Stimulated activated CD4-positive, alpha-beta T cell treated with anti-CD3 and anti-CD28 coated beads, TNF-alpha, amount 100 ng/mL, for 4 hours (primary cell): ENCODE data around the gene SDCBP2.
"Not testable (repeated sequence)": the region's sequence is repeated elsewhere in the genome, so short reads cannot be mapped to it uniquely, and the experiment has no call there.

ENCODE experiments used
- DNase-seq, 3 experiments: peaks; one replicate each; pipeline ENCODE4 v3.0.0-alpha.2; 2020; ENCODE audit warnings: low read depth in 3 of 3

The SDCBP2 gene

DNA sequence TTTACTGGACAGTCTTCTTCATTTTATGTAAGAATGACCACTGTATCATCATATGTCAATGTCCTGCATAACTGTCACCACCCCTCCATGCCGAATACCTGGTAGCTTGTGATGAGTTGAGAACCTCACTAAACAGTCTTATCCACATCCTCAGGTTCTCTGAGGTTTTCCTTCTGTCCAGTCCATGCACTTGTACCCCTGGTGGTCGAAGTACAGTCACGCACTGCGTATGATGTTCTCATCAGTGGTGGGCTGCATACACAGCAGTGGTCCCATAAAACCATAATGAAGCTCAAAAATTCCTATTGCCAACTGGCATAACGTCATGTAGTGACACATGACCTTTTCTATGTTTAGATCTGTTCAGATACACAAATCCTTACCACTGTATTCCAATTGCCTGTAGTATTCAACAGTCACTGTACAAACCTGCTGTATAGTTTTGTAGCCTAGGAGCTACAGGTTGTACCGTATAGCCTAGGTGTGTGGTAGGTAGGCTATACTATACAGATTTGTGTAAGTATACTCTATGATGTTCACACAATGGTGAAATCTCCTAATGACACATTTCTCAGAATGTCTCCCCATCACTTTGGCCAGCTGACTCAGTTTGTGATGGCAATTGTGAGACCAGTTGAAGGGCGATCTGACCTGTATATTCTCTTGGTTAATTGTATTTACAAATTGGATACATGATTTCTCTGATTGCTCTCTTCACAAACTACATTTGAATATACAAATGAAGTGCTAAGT is 31.3 kb upstream of the SDCBP2 start:
- no peak for DNase-seq

GRCh38 chr20:1357921-1358671 is 29.2 kb upstream of the SDCBP2 start:
- no peak for DNase-seq

GRCh38 chr20:1353956-1354355 is 25.0 kb upstream of the SDCBP2 start:
- DNase-seq = no peak

- DNase-seq = no peak
Observed at GRCh38 chr20:1346315-1346969, 17.5 kb upstream of the SDCBP2 start.

GRCh38 chr20:1345756-1346093 is 16.8 kb upstream of the SDCBP2 start:
- DNase-seq = no peak

- no peak for DNase-seq
Observed at GRCh38 chr20:1345030-1345755, 16.3 kb upstream of the SDCBP2 start.

GRCh38 chr20:1343446-1344124 is 14.6 kb upstream of the SDCBP2 start:
- not testable (repeated sequence) for DNase-seq

DNA sequence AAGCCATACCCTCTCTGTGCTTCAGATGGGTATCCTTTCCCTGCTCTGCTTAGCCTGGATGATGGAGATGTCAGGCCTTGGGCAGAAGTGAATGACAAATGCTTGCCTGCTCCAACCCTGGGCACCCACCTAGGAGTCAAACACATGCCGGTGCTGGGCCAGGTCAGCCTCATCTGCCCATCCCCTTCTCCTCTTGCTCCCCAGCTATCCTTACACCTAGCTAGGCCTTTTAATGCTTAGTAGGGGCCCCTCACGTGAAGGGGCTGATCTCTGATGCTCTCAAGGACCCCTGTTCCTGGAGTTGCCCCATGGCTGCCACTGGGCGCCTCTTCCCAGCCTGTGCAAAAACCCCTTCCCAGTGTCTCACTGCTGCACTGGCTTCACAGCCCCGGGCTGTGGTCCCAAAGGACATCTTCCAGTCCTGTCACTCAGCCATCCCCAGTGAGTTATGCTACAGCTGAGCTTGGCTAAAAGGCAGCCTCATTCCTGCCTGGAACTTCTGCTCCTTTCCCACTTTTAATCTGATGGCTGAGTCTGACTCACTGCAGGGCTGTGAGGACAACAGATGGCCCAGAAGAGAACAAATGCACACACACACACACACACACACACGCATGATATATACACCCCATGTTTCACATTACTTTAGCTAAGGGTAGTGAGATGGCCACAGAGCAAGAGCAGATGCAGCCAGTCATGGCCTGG is 12.8 kb upstream of the SDCBP2 start:
- DNase-seq = no peak

- no peak for DNase-seq
Observed at GRCh38 chr20:1338801-1339200, 9.9 kb upstream of the SDCBP2 start.

GRCh38 chr20:1338096-1338495 is 9.2 kb upstream of the SDCBP2 start:
- DNase-seq = no peak

- DNase-seq = no peak
Observed at GRCh38 chr20:1337441-1337840, 8.5 kb upstream of the SDCBP2 start.

DNA sequence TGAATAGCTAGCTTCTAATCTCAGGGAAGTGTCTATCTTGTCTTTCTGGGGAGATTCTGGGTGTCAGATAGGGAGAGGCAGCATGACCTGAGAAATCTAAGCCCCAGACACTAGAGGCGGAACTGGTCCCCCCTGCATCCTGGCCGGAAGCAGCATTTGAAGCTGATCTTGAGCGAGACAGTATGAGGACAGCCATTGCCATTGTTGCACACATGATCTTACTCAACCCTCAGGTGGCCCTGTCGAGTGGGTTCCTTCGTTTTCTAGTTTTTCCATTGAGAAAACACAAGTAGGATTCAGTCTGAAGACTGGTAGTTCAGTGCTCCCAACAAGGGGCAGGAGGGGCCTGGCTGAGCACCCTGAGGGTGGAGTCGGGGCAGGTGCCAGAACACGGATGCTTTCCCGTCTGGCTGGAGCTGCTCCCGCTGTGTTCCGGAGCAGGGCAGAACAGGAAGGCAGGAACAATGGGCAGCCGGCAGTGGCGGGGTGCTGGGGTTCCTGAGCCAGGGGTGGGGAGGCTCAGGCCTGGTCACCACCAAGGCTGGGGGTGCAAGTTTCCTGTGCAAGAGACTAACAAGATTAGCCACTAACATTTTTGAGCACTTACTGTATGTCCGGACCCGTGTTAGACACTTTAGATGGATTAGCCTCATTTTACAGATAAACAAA is 7.9 kb upstream of the SDCBP2 start:
- DNase-seq = no peak

DNA sequence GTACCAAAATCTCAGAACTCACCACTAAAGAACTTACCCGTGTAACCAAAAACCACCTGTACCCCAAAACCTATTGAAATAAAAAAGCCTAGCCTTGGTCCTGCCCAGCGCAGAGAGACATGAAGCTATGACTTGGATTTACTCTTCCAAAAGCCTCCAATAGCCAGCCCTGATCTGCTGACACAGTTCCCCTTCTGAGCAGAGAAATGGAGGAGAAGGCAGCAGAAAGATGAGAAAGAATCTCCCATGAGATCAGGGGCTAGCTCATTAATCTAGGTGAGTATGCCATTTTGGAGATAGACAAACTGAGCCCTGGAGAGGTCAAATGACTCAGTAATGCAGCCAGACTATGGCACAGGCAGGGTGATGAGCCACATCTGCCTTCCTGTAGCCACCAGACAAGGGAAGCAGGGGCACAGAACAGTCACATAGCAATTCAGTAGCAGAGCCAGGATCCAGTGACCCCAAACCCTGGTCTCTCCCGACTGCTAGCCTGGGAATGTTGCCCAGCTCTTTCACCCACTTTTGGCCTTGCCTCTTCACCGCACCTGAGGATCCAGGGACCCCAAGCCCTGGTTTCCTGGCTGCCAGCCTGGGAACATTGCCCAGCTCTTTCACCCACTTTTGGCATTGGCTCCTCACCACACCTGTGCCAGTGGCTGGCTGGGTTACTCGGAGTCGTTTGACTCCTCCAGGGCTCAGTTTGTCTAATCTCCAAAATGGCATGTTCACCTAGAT is 7.2 kb upstream of the SDCBP2 start:
- DNase-seq = no peak

DNA sequence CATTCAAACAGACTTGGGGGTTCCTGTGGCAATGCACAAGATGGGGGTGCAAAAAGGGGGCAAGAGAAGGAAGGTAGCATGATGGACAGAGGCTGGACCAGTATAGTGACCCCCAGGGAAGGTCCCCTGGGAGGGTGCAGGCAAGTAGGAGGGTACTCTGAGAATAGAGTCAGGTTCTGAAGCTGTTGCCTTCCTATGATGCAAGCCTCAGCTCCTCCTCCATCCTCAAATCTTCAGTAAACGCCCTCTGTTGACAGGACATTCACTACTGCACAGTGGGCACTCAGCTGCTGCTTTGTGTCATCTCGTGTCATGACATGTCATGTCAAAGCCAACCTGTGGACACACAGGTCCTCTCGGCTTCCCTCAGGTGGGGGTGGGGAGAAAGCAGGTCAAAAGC is 5.8 kb upstream of the SDCBP2 start:
- no peak for DNase-seq

DNA sequence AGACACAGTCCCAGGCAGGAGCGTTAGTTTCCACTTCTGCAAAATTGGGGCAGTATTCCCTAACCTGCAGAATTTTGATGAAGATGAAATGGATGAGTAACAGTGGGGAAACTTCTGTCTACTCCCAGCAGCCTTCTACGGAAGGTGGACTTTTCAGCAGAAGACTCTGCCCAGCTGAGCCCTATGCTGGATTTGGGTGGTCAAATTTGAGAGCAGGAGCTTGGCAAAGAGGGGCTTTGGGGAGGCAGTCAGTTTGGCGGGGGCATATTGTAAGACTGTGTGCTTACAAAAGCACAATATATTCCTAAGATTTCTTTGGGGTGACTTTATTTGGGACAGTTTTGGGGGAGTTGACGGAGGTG is 5.4 kb upstream of the SDCBP2 start:
- no peak for DNase-seq

GRCh38 chr20:1333462-1334369 is 4.8 kb upstream of the SDCBP2 start:
- no peak for DNase-seq

DNA sequence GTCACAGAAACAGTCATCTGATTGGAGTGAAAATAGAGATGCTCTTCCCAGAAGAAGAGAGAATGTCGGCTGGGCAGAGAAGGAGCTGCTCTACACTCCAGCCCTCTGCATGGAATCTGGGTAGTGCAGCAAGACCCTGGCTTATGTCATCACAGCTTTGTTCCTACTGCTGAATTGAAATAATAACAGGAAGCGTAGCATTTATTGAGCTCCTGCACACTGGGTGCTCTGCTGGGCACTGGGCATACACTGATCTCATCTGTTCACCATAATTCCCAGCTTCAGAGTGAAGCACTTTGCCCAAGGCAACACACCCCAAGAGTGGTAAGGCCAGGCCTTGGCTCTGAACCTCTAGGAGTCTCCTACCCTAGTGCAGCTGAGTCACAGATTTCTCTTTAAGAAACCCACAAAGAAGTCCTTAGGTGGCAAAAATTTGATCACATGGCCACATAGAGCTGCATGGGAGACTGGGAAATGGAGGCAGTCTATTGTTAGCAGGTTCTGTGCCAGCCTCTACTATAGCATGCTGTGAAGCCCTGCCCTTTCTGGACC is 3.9 kb upstream of the SDCBP2 start:
- no peak for DNase-seq

- DNase-seq = no peak
Observed at GRCh38 chr20:1331801-1332453, 3.0 kb upstream of the SDCBP2 start.
